Activated naive CD4-positive, alpha-beta T cell treated with anti-CD3 and anti-CD28 coated beads for 36 hours (primary cell): ENCODE measurements around the gene GPRIN2. TPM values are rescaled to one million over a fixed set of nuclear protein-coding genes. Genes with fewer than 3 reads are reported as not detected.

Experiments
- CTCF ChIA-PET: fragments of 350-600 bp; sonication (Branson Sonifier 250); formaldehyde crosslinking; loops from one replicate; lab custom pipeline; 2021; ENCODE audit warnings: antibody characterized with exemption; lab: Charles Lee
- DNase-seq: peaks from one replicate; pipeline ENCODE4 v3.0.0-alpha.2; 2020
- H3K27ac Mint-ChIP-seq: one replicate; pipeline ENCODE4 v1.8.0; 2021; ENCODE audit warnings: mild to moderate bottlenecking, mixed read lengths
- H3K27me3 Mint-ChIP-seq: one replicate; pipeline ENCODE4 v1.8.0; 2021; ENCODE audit warnings: low read depth, mixed read lengths
- H3K36me3 Mint-ChIP-seq: one replicate; pipeline ENCODE4 v1.8.0; 2021; ENCODE audit warnings: low read depth, mixed read lengths
- H3K4me1 Mint-ChIP-seq: one replicate; pipeline ENCODE4 v1.8.0; 2021; ENCODE audit warnings: low read depth, mixed read lengths
- H3K4me3 Mint-ChIP-seq: one replicate; pipeline ENCODE4 v1.8.0; 2021; ENCODE audit warnings: mild to moderate bottlenecking, moderate library complexity, mixed read lengths
- H3K9me3 Mint-ChIP-seq: one replicate; pipeline ENCODE4 v1.8.0; 2021; ENCODE audit warnings: mixed read lengths
- intact Hi-C: fragments of 100-400 bp; cut with micrococcal nuclease; formaldehyde crosslinking; loops from one replicate; pipeline ENCODE4 v1.15.1; 2023
- total RNA-seq, 2 experiments: library from RNA; stranded (reverse); gene quantifications; one replicate each; pipeline ENCODE4 v1.2.3, GENCODE V29; 2021

Gene GPRIN2
- total RNA-seq, 2 experiments from 2014 or later = not detected

DNA sequence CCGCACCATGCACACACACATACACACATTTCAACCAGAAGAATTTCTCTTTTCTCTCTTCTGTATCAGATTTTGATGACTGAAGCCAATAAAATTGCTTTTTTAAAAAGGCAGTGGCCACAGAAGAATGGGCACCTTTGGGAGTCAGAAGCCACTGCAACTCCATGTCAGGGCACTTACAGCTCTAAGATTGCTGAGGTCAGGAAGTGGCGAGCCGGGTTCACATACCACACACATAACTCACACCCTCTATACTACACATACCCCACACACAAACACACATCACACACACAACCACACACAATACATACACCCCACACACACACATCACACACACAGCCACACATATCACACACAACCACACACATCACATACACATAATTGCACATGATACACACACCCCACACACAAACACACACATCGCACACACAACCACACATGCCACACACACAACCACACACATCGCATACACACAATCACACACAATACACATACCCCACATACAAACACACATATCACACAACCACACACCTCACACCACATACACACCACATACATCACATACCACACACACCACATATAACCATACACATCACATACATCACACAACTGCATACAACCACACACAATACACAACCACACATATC lies 31.2 kb downstream of the GPRIN2 start:
- CTCF ChIA-PET = no interaction called here
- Mint-ChIP-seq H3K27me3 (no peaks in the 10 kb centered on the region), H3K27ac (no peak overlapping the region), H3K4me1 (no peaks in the 10 kb centered on the region), H3K4me3 (no peak overlapping the region), H3K9me3 (no peaks in the 10 kb centered on the region), H3K36me3 (no peaks in the 10 kb centered on the region)
- intact Hi-C loops = no loop called here
- peak; percentile 12 for DNase-seq

DNA sequence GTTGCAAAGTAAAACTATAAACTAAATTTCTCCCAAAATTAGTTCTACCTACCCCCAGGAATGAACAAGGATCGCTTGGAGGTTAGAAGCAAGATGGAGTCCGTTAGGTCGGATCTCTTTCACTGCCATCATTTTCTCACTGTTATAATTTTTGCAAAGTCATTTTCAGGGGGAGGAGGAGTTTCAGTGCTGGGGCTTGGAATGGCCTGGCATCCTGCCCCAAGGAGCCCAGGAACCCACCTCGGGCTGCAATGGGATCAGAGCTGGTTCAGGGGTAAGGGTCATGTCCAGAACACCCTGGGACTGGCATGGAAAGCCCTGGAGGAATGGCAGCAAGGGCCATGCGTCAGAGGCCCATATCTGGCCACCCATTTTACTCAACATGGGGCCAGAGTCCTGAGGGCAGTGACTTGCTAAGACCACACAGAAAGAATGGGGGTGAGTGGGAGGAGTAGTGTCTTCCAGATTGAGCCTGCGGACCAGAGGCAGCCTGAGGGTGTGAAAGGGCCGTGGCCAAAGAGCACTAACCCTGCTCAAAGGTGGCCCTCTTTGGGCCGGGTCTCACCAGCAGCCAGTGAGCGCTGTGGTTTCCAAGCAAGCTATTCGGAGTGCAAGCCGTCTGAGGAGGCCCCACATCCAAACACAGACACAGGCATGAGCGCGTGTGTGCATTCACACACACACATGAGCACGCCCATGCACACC lies 31.8 kb downstream of the GPRIN2 start:
- H3K4me1 Mint-ChIP-seq = no peaks in the 10 kb centered on the region
- intact Hi-C loops = no loop called here
- no peak overlapping the region for H3K4me3 Mint-ChIP-seq
- H3K36me3 Mint-ChIP-seq = no peaks in the 10 kb centered on the region
- H3K27ac Mint-ChIP-seq = no peak overlapping the region
- CTCF ChIA-PET = no interaction called here
- DNase-seq = peak; percentile 4
- no peaks in the 10 kb centered on the region for H3K9me3 Mint-ChIP-seq
- no peaks in the 10 kb centered on the region for H3K27me3 Mint-ChIP-seq

DNA sequence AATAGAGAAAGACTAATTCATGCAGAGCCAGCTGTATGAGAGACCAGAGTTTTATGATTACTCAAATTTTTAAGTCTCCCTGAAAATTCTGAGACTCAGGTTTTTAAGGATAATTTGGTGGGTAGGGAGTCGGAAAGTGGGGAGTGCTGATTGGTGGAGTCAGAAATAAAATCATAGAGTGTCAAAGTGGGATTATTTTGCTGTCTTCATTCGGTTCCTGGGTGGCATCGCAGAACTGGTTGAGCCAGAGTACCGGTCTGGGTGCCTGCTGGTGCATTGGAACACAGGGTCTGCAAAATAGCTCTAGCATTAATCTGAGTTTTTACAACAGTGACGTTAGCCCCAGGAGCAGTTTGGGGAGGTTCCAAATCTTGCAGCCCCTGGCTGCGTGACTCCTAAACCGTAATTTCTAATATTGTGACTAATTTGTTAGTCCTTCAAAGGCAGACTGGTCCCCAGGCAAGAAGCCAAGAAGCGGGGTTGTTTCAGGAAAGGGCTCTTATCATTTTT lies 32.4 kb downstream of the GPRIN2 start:
- Mint-ChIP-seq H3K36me3 (no peaks in the 10 kb centered on the region), H3K27ac (no peak overlapping the region), H3K4me1 (no peaks in the 10 kb centered on the region), H3K4me3 (no peak overlapping the region), H3K27me3 (no peaks in the 10 kb centered on the region), H3K9me3 (no peaks in the 10 kb centered on the region)
- intact Hi-C loops = no loop called here
- DNase-seq = peak; percentile 3
- CTCF ChIA-PET = no interaction called here

DNA sequence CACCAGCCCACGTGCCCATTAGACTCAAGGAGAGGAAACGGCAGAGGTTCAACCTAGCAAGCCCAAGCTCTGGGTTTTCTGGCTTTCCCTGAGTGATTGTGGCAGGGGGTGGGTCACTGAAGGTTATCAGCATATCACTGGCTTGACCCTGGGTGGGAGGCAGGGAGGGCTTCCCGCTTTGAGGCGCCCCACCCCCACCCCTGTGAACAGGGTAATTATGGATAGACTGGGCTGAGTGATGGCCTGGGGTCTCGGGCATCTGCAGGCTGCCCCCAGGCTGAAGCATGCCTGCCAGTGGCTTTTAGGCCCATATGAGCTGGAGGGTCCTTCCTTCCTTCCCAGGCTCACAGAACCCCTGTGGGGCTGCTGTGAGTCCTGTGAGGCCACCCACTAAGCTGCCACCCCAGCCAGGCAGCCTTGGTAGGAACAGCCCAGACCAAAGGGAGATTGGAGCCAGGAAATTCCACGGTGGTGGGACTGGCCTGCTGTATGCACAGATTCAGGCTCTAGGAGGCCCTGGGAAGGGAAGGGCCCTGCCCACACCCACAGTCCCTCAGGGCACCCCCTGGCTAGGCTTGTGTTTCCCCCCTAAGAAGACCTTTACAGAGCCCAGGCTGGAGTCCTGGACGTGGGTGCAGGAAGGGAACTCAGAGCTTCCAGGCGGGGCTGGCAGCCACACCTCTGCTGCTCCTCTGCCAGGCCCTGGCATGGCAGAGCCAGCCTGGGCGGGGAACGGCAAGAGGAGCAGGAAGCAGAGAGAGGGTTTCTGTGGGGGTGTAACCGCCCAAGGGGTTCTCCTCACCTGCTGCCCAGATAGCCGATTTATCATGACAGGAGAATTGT lies 33.1 kb downstream of the GPRIN2 start:
- no peaks in the 10 kb centered on the region for H3K36me3 Mint-ChIP-seq
- H3K4me1 Mint-ChIP-seq = no peaks in the 10 kb centered on the region
- no peak for DNase-seq
- CTCF ChIA-PET = no interaction called here
- no peaks in the 10 kb centered on the region for H3K27me3 Mint-ChIP-seq
- no peak overlapping the region for H3K4me3 Mint-ChIP-seq
- H3K27ac Mint-ChIP-seq = no peak overlapping the region
- H3K9me3 Mint-ChIP-seq = no peaks in the 10 kb centered on the region
- intact Hi-C loops = no loop called here

DNA sequence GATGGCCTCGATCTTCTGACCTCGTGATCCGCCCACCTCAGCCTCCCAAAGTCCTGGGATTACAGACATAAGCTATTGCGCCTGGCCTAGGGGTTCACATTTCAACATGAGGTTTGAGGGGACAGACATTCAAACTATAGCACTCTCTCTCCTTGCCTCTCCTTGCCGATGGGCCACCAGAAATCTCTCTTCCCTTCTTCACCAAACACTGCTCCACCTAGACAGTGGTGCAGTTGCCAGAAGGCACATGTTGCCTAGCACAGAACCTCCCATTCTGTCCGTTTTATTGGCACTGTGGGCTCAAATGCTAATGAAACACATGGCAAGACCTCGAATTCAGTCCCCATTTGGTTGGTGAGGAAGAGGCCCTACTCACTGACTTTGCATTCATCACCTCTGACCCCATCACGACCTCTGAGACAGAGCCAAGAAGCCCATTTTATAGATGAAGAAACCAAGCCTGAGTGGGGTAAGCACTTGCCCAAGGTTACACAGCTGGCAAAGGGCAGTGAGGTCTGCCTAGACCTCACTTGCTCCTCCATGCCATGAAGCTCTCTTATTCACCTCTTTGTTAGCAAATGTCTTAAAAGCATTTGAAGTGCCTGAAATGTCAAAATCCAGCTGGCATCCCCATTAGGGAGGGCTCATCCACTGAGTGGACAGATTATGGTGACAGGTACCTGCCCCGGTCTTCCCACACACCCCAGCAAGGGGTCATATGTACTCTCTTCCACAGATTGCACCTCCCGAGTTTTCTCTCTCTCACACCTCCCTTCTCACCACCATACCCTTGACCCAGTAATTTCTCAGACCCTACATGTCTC lies 34.0 kb downstream of the GPRIN2 start:
- Mint-ChIP-seq H3K9me3 (no peaks in the 10 kb centered on the region), H3K27ac (no peak overlapping the region), H3K27me3 (no peaks in the 10 kb centered on the region), H3K36me3 (no peaks in the 10 kb centered on the region), H3K4me3 (no peak overlapping the region), H3K4me1 (no peaks in the 10 kb centered on the region)
- CTCF ChIA-PET = no interaction called here
- intact Hi-C loops = no loop called here
- no peak for DNase-seq

DNA sequence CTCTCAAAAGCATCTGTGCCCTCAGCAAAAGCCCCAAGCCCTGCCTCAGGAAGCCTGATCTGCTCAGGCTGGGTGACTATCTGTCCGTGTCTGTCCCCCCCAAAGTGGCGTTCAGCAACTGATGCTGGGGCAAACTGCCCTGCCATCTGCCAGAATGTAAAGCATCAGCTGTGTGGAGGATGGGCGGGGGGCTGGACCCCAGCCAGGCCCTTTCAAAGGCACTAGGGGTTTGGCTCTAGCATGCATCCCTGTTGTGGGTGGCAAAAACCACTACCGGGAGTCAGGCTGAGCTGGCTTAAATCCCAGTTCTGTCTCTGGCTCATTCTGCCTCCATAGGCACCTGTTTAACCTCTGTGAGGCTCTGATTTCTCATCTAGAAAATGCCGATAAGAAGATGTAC lies 35.5 kb downstream of the GPRIN2 start:
- Mint-ChIP-seq H3K27me3 (no peaks in the 10 kb centered on the region), H3K27ac (no peak overlapping the region), H3K36me3 (no peaks in the 10 kb centered on the region), H3K4me3 (no peak overlapping the region), H3K9me3 (no peaks in the 10 kb centered on the region), H3K4me1 (no peaks in the 10 kb centered on the region)
- DNase-seq = no peak
- CTCF ChIA-PET = no interaction called here
- intact Hi-C loops = no loop called here

DNA sequence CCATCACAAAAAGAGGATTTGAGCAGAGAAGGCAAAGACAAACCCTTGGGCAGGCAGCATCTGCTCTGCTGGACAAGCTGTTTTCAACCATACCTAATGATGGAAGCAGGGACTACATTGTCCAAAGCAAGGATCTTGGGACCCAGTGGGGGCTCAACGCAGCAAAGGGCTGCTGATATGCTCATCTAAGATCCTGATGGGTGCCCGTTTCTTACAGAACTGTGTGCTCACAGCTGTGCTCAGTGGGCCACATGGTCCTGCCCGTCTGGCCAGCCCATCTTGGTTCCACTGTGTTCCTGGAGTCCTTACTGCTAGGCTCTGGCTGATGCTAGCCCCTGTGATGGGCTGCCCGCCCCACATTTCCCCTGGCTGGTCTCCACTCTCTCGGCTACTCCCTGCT lies 36.1 kb downstream of the GPRIN2 start:
- H3K9me3 Mint-ChIP-seq = no peaks in the 10 kb centered on the region
- no peak overlapping the region for H3K4me3 Mint-ChIP-seq
- no peaks in the 10 kb centered on the region for H3K4me1 Mint-ChIP-seq
- intact Hi-C loops = no loop called here
- H3K27me3 Mint-ChIP-seq = no peaks in the 10 kb centered on the region
- CTCF ChIA-PET = no interaction called here
- no peak for DNase-seq
- no peaks in the 10 kb centered on the region for H3K36me3 Mint-ChIP-seq
- no peak overlapping the region for H3K27ac Mint-ChIP-seq

DNA sequence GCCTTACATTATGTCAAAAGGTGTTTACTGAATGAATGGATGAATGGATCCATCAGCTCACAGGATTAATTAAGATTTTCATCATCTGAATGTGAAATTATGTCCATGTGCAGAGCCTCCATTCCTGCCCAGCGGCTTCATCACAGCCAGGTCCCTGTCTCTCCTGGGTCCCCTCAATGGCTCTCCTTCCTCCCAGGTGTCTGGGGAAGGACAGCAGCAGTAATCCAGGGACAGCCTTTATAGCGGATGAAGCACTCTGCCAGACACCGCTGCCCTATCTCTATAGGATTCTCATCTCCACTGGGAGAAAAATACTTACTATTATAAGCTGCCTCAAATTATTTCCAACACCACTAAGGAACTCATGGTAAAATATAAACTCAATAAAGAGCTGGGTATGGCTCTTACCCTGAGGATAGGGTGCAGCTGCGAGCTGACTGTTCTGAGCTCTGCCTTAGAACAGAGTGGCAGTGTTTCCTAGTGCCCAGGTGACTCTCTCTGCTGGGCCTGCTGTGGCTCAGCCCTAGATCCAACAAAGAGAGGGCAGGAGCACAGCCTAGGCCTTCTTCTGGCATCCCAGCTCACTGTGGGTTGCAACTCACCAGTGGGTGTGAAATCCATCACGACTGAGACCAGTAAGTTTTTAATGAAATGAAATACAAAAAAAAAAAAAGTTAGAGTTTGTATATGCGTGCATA lies 38.3 kb downstream of the GPRIN2 start:
- no peak overlapping the region for H3K4me3 Mint-ChIP-seq
- H3K27me3 Mint-ChIP-seq = no peaks in the 10 kb centered on the region
- no peaks in the 10 kb centered on the region for H3K9me3 Mint-ChIP-seq
- no peak overlapping the region for H3K27ac Mint-ChIP-seq
- no peak for DNase-seq
- CTCF ChIA-PET = interaction anchor here (0.6 to 1.0 kb wide), 2 partner anchors 27 to 924 kb away, joined by 3 read pairs; no protein-coding TSS in a partner anchor
- no peaks in the 10 kb centered on the region for H3K36me3 Mint-ChIP-seq
- no peaks in the 10 kb centered on the region for H3K4me1 Mint-ChIP-seq
- intact Hi-C loops = no loop called here

DNA sequence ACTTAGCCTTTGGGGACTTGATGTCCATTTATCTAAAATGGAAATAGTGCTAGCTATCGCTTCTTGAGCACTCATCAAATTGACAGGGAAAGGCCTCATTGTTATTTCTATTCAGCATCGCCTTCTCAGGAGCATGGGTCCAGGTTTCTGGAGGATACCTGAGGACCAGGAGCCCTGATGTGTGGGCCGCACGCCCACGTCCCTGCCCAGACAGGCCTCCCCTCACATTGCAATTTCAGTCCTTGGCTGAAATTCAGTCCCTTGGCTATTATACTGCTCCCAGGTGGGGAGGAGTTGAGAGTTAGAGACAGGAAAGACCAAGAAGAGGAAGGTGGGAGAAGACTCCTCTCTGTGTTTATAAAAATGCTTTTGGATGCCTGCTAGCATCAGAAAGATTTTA lies 38.9 kb downstream of the GPRIN2 start:
- intact Hi-C loops = no loop called here
- no peak overlapping the region for H3K27ac Mint-ChIP-seq

DNA sequence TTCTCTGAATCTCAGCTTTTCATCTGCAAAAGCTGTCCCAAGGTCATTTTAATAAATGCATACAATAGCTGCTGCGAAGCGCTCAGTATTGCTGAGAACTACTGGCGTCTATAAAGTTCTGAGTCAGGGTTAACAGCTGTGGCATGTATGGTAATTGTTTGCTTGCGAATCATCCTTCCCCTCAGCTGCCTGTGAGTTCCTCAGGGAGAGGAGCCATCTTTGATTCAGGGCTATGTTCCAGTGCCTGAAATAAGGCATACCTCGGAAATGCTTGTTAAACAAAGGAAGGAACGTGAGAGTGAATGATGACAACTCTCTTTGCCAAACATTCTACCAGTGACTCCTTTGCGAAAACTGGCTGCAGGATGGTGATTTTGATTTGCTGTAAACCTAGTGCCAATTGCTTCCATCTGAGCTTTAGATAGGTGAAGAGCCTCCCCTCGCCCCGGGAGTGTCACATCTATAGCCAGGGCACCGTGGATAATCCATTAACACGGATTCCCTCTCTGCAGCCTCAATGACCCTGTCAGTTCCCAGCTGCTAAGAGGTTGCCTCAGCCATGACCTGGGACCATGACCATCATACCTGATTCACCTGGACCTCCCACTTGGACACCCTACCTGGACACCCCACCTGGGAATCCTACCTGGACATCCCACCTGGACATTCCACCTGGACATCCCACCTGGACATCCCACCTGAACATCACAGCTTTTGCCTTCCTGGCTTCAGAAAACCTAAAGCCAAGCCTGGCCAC lies 39.6 kb downstream of the GPRIN2 start:
- DNase-seq = no peak
- intact Hi-C loops = no loop called here
- H3K27me3 Mint-ChIP-seq = no peaks in the 10 kb centered on the region
- no peaks in the 10 kb centered on the region for H3K9me3 Mint-ChIP-seq
- H3K36me3 Mint-ChIP-seq = no peaks in the 10 kb centered on the region
- H3K27ac Mint-ChIP-seq = no peak overlapping the region
- CTCF ChIA-PET = interaction anchor here (0.6 kb wide), 1 partner anchor 192 kb away, joined by 3 read pairs; no protein-coding TSS in a partner anchor
- H3K4me3 Mint-ChIP-seq = no peak overlapping the region
- H3K4me1 Mint-ChIP-seq = no peaks in the 10 kb centered on the region

More for the DNA sequence above, 38.9 kb downstream of the GPRIN2 start:
- Mint-ChIP-seq H3K27me3 (no peaks in the 10 kb centered on the region), H3K4me3 (no peak overlapping the region), H3K4me1 (no peaks in the 10 kb centered on the region), H3K36me3 (no peaks in the 10 kb centered on the region), H3K9me3 (no peaks in the 10 kb centered on the region)
- CTCF ChIA-PET = interaction anchor here (0.6 to 1.0 kb wide), 2 partner anchors 27 to 924 kb away, joined by 3 read pairs; no protein-coding TSS in a partner anchor
- DNase-seq = no peak

DNA sequence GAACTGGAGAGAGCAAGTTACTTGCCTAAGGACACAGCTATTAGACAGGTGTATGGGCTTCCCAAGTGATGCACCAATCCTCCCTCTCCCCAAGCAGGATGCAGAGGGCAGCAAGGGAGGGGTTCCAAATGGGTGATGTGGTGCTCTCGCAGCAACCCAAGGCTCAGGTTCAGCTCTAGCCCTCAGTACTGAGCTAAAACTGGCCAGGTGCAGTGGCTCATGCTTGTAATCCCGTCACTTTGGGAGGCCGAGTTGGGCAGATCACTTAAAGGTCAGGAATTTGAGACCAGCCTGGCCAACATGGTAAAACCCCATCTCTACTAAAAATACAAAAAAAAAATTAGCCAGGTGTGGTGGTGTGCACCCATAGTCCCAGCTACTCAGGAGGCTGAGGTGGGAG lies 40.7 kb downstream of the GPRIN2 start:
- no peak for DNase-seq
- Mint-ChIP-seq H3K27me3 (no peaks in the 10 kb centered on the region), H3K9me3 (no peaks in the 10 kb centered on the region), H3K4me1 (no peaks in the 10 kb centered on the region), H3K36me3 (no peaks in the 10 kb centered on the region), H3K27ac (no peak overlapping the region), H3K4me3 (no peak overlapping the region)
- intact Hi-C loops = no loop called here
- CTCF ChIA-PET = no interaction called here
